Lower lobe of right lung (tissue), 2 donors: Measurements from ENCODE around the gene DAB1. TPM values are rescaled to one million over a fixed set of nuclear protein-coding genes. Genes with fewer than 3 reads are reported as not detected.

ENCODE experiments used
- ATAC-seq, 2 donors: fragments of 200-7000 bp; cut with Tn5 transposase; one replicate each; pipeline ENCODE4 v1.9.1; 2020 to 2022; ENCODE audit warnings: mild to moderate bottlenecking in 2 of 2, moderate library complexity in 2 of 2
- DNase-seq: peaks from one replicate; pipeline ENCODE4 v3.0.0-alpha.2; 2020
- H3K27ac ChIP-seq: fragments of 200-600 bp; one replicate; pipeline ENCODE4 v1.8.0; 2022
- H3K27me3 ChIP-seq: fragments of 200-600 bp; one replicate; pipeline ENCODE4 v1.8.0; 2022; ENCODE audit warnings: low read depth
- H3K36me3 ChIP-seq: fragments of 200-600 bp; one replicate; pipeline ENCODE4 v1.8.0; 2022; ENCODE audit warnings: mild to moderate bottlenecking
- H3K4me1 ChIP-seq: fragments of 200-600 bp; one replicate; pipeline ENCODE4 v1.8.0; 2022
- H3K4me3 ChIP-seq: fragments of 200-600 bp; one replicate; pipeline ENCODE4 v1.8.0; 2022; ENCODE audit warnings: mild to moderate bottlenecking
- H3K9me3 ChIP-seq: fragments of 200-600 bp; one replicate; pipeline ENCODE4 v1.8.0; 2022
- CTCF ChIP-seq: fragments of 200-600 bp; IDR thresholded peaks from one replicate; pipeline ENCODE4 v1.8.0; 2022; ENCODE audit warnings: antibody characterized with exemption, mild to moderate bottlenecking
- intact Hi-C: fragments of 100-400 bp; cut with DNase I; formaldehyde crosslinking; loops from one replicate; pipeline ENCODE4 v1.11.0; 2022
- total RNA-seq: library from RNA; stranded (reverse); fragmentation: NEBNext Ultra II Directional; extraction: Animal tissue kit (Norgen Biotek cat#: 25700); gene quantifications from one replicate; pipeline ENCODE4 v1.2.1, GENCODE V29; 2021
- donor health status: DM: no; HTN: yes; CAD: no; lungs with severe emphysema.

DAB1 gene
- total RNA-seq, 1 donor from 2014 or later = 1.9 TPM

- H3K27ac ChIP-seq = no peak overlapping the region
- intact Hi-C loops = no loop called here
- DNase-seq = no peak
- no peak for TF ChIP-seq CTCF
- ATAC-seq = no peak
- H3K36me3 ChIP-seq = no peaks in the 10 kb centered on the region
- no peaks in the 10 kb centered on the region for H3K4me1 ChIP-seq
- H3K4me3 ChIP-seq = no peak overlapping the region
- no peaks in the 10 kb centered on the region for H3K27me3 ChIP-seq
- no peaks in the 10 kb centered on the region for H3K9me3 ChIP-seq
These were observed 314.6 kb downstream of the DAB1 start for GRCh38 chr1:57109247-57109646.

- Histone ChIP-seq H3K9me3 (no peaks in the 10 kb centered on the region), H3K4me1 (no peaks in the 10 kb centered on the region), H3K36me3 (no peaks in the 10 kb centered on the region), H3K27me3 (no peaks in the 10 kb centered on the region), H3K27ac (no peak overlapping the region), H3K4me3 (no peak overlapping the region)
- ATAC-seq (no peak), DNase-seq (no peak)
- intact Hi-C loops = no loop called here
- TF ChIP-seq CTCF = no peak
These were observed 317.6 kb downstream of the DAB1 start for GRCh38 chr1:57106296-57106695.

GRCh38 chr1:57102561-57103326, 321.1 kb downstream of the DAB1 start:
- Histone ChIP-seq H3K27me3 (no peaks in the 10 kb centered on the region), H3K4me1 (no peaks in the 10 kb centered on the region), H3K9me3 (no peaks in the 10 kb centered on the region), H3K4me3 (no peak overlapping the region), H3K27ac (no peak overlapping the region), H3K36me3 (no peaks in the 10 kb centered on the region)
- no peak for DNase-seq
- intact Hi-C loops = no loop called here
- no peak for TF ChIP-seq CTCF
- ATAC-seq = no peak

GRCh38 chr1:57101209-57101608, 322.7 kb downstream of the DAB1 start:
- H3K4me1 ChIP-seq = no peaks in the 10 kb centered on the region
- DNase-seq = no peak
- H3K36me3 ChIP-seq = no peaks in the 10 kb centered on the region
- TF ChIP-seq CTCF = no peak
- intact Hi-C loops = no loop called here
- no peak overlapping the region for H3K4me3 ChIP-seq
- H3K27ac ChIP-seq = no peak overlapping the region
- H3K27me3 ChIP-seq = no peaks in the 10 kb centered on the region
- H3K9me3 ChIP-seq = no peaks in the 10 kb centered on the region
- no peak for ATAC-seq

GRCh38 chr1:57094749-57095148, 329.1 kb downstream of the DAB1 start:
- H3K9me3 ChIP-seq = no peaks in the 10 kb centered on the region
- H3K27me3 ChIP-seq = no peaks in the 10 kb centered on the region
- no peak overlapping the region for H3K4me3 ChIP-seq
- ATAC-seq (no peak), DNase-seq (no peak)
- H3K36me3 ChIP-seq = no peaks in the 10 kb centered on the region
- no peak overlapping the region for H3K27ac ChIP-seq
- intact Hi-C loops = no loop called here
- TF ChIP-seq CTCF = no peak
- no peaks in the 10 kb centered on the region for H3K4me1 ChIP-seq
